Heart left ventricle (tissue), 13 donors: ENCODE results near the gene EXO5.
A peak's percentile ranks its signal among the peaks of the same experiment; 100 is the strongest.

Experiments
- CTCF ChIP-seq, 12 donors: fragments of 200-600 bp; sonication (generic) in 4 of 12; IDR thresholded peaks; one replicate each; pipeline versions ENCODE4 v1.5.0 to v1.8.0; 2018 to 2022; ENCODE audit warnings: antibody characterized with exemption in 12 of 12, mild to moderate bottlenecking in 5 of 12
- POLR2A ChIP-seq, 2 donors: fragments of 450-650 bp; IDR thresholded peaks; one replicate each; pipeline ENCODE4 v1.6.1; 2017; ENCODE audit warnings: antibody characterized with exemption in 2 of 2, mild to moderate bottlenecking in 2 of 2, moderate library complexity in 2 of 2
- donor health status: ischemic (EF 13 %, LVEDD 7.1; RV severe dilation, severe dysfunction).
- donor health status: DM: no; HTN: yes; CAD: no.
- donor health status: DM: no; HTN: no; CAD: no.
- donor health status: ischemic (EF 25% LVEDD 6.9; RV normal size, moderate dysfunction).
- donor health status: ischemic (EF 25% LVEDD 5.7; RV mildly dilated, moderate dysfunction).
- donor health status: ischemic (EF 35%, LVEDD 5.7; RV mildly dilated, moderate dysfunction).
- donor health status: nonischemic (EF 11% LVEDD 7.7; RV severe dilation, severe dysfunction).
- donor health status: DM: yes; HTN: yes; CAD: no.
- donor health status: PGD.
- donor health status: ischemic (EF 29% LVEDD 5.4; RV normal size, mild dysfunction).
- donor health status: nonischemic (EF 23%, LVEDD 6.1; RV moderate dilation, normal function).

GRCh38 chr1:40508375-40509341, at the start of gene EXO5:
- TF ChIP-seq CTCF (IDR thresholded peaks at IDR 0.05): no peak
- peak in 1 of 2 donors; percentile 59 for TF ChIP-seq POLR2A (IDR thresholded peaks at IDR 0.05)
